Tibial nerve (tissue), 3 donors: ENCODE measurements around the gene LHX1.

Experiments
- POLR2A ChIP-seq, 2 donors: fragments of 450-650 bp; IDR thresholded peaks; one replicate each; pipeline ENCODE4 v1.6.1; 2017; ENCODE audit warnings: antibody characterized with exemption in 2 of 2, mild to moderate bottlenecking in 2 of 2, moderate library complexity in 2 of 2
- TF ChIP-seq, protein P1 (sequence below), 5 experiments: fragments of 200-600 bp in 3 of 5; fragments of 450-650 bp in 2 of 5; sonication (generic) in 3 of 5; IDR thresholded peaks; one replicate each; pipeline ENCODE4 v1.5.1; 2016 to 2019; ENCODE audit warnings: antibody characterized with exemption in 5 of 5, mild to moderate bottlenecking in 3 of 5, moderate library complexity in 2 of 5

DNA sequence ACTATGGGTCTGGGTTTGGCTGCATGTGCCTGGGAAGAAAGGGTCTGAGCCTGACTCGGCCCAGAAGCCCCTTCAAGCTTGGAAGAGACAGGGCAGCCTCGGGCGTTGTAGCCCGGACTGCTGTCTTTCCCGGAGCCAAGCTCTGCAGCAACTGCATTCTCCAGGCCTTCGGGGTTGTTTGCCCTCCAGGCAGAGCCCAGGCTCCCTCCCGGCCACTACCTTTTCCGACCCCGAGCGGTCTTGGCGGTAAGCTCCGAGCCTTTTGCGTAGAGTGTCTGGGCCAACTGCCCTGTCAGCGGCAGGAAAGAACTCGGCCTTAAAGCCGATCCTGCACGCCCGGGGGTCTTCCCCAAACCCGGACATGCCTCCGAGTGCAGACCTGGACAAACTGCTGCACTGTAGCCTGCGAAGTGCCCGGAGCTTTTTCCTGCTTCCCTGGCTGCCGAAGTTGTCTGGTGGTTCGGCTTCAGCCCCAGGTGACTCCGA is 1.3 kb downstream of the LHX1 start:
- TF ChIP-seq, protein P1, sequence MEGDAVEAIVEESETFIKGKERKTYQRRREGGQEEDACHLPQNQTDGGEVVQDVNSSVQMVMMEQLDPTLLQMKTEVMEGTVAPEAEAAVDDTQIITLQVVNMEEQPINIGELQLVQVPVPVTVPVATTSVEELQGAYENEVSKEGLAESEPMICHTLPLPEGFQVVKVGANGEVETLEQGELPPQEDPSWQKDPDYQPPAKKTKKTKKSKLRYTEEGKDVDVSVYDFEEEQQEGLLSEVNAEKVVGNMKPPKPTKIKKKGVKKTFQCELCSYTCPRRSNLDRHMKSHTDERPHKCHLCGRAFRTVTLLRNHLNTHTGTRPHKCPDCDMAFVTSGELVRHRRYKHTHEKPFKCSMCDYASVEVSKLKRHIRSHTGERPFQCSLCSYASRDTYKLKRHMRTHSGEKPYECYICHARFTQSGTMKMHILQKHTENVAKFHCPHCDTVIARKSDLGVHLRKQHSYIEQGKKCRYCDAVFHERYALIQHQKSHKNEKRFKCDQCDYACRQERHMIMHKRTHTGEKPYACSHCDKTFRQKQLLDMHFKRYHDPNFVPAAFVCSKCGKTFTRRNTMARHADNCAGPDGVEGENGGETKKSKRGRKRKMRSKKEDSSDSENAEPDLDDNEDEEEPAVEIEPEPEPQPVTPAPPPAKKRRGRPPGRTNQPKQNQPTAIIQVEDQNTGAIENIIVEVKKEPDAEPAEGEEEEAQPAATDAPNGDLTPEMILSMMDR (IDR thresholded peaks at IDR 0.05) = no peak
- TF ChIP-seq POLR2A (IDR thresholded peaks at IDR 0.05) = no peak
